Stimulated activated effector memory CD8-positive, alpha-beta T cell treated with anti-CD3 and anti-CD28 coated beads, Interleukin-12 subunit alpha, Interleukin-12 subunit beta, amount 100 ng/mL, for 72 hours (primary cell): ENCODE data around the gene MRTFA.
A peak's percentile ranks its signal among the peaks of the same experiment; 100 is the strongest.
"Not testable (repeated sequence)": the region's sequence is repeated elsewhere in the genome, so short reads cannot be mapped to it uniquely, and the experiment has no call there.

ENCODE experiments used
- ATAC-seq: fragments of 150-1000 bp; cut with Tn5 transposase; 2 replicates; pipeline ENCODE4 v1.10.0; 2021
- DNase-seq, 2 donors: peaks; one replicate each; pipeline ENCODE4 v3.0.0; 2021 to 2022; ENCODE audit warnings: low spot score in 2 of 2
- H3K27ac Mint-ChIP-seq: one replicate; pipeline ENCODE4 v1.8.0; 2022; ENCODE audit warnings: mild to moderate bottlenecking, mixed read lengths
- H3K36me3 Mint-ChIP-seq: one replicate; pipeline ENCODE4 v1.8.0; 2022; ENCODE audit warnings: mild to moderate bottlenecking, mixed read lengths
- H3K4me1 Mint-ChIP-seq: one replicate; pipeline ENCODE4 v1.8.0; 2022; ENCODE audit warnings: mixed read lengths
- H3K4me3 Mint-ChIP-seq: one replicate; pipeline ENCODE4 v1.8.0; 2022; ENCODE audit warnings: mild to moderate bottlenecking, mixed read lengths
- H3K9me3 Mint-ChIP-seq: one replicate; pipeline ENCODE4 v1.8.0; 2022; ENCODE audit warnings: mixed read lengths

MRTFA gene

DNA sequence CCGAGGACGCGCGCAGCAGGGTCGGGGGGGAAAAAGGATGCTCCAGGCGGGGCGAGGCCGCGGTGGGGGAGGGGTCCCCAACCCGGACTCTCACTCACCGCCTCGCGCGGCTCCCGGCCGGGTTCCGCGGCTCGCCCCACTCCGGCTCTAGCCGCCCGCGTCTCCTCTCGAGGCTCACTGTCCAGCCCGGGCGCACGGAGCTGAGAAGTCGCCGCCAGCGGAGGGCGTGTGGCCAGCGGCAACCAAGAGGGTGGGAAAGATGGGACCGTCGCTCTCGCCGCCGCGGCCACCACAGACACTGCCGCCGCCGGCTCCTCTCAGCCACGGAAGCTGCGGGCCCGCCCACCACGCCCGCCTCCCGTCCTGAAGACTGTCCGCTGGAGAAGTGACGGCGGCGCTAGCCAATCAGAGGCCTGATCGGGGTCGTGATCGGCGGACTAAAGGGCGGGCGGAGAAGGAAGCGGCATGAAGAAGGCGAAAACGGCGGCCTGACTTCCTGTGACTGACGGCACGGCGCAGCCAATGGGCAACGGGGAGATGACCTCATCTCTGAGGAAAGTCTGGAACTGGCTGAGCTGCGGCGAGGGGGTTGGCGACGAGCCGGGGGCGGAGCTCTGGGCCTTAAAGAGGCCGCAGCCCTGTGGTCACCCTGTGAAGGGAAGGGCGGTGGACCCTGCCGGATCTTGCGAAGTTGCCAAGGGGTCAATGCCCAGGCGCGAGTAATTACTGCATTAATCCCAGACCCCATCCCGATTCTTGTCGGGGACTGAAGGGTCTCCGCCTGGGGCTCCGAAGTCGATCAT, at the start of gene MRTFA:
TSS of gene MRTFA (minus strand) at position 340 of the 803 bp plus-strand sequence.
- Mint-ChIP-seq H3K36me3 (peaks cover 7% of the 10 kb centered on the region), H3K4me1 (peaks cover 39% of the 10 kb centered on the region), H3K4me3 (peak within 1 kb of the TSS; percentile 87), H3K9me3 (no peaks in the 10 kb centered on the region), H3K27ac (peak within 1 kb of the TSS; percentile 97)
- peak; percentile 96 for ATAC-seq
- peak; percentile 94 to 99 for DNase-seq

DNA sequence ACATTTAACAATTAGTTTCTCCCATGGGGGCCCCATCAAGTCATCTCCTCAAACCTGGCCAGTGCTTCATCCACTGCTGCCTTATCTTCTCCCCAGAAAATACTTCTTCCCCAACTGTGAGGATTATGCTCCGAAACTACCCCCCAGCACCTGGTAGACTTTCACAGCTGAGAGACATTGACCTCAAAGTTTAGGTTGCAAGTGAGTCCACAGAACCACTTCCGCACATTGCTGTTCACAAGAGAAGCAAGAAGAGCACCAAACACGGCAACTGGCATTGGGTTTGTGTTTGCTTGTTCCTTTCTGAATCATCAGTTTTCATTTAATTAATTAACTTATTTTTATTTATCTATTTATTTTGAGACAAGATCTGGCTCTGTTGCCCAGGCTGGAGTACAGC, 48.9 kb upstream of the MRTFA start:
- ATAC-seq = no peak
- Mint-ChIP-seq H3K4me3 (peak overlapping the region; percentile 77), H3K36me3 (no peaks in the 10 kb centered on the region), H3K9me3 (no peaks in the 10 kb centered on the region), H3K4me1 (peaks cover 52% of the 10 kb centered on the region), H3K27ac (peak overlapping the region; percentile 84)
- no peak for DNase-seq

DNA sequence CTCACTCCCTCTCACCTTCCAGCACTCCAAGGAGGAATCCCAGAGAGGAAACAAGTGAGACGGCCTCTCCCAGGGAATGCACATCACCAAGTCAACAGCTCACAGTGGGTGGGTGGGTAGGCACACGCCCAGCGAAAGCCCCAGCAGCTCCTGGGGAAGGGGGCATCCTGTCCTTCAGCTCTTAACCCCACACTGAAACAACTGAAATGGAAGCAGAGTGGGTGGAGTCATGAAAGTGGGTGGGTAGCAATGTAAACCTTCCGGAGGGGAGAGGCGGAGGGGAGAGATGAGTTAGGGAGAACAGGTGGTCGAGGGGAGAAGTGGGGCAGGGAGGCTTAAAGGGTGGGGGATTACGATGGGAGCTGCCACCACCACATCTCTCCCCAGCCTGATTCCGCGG, 48.2 kb upstream of the MRTFA start:
- peak overlapping the region; percentile 77 for H3K4me3 Mint-ChIP-seq

DNA sequence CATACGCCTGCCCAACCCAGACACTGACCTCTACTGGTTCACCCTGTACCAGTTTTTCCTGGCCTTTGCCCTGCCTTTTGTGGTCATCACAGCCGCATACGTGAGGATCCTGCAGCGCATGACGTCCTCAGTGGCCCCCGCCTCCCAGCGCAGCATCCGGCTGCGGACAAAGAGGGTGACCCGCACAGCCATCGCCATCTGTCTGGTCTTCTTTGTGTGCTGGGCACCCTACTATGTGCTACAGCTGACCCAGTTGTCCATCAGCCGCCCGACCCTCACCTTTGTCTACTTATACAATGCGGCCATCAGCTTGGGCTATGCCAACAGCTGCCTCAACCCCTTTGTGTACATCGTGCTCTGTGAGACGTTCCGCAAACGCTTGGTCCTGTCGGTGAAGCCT, 44.9 kb upstream of the MRTFA start:
- H3K9me3 Mint-ChIP-seq = no peaks in the 10 kb centered on the region
- DNase-seq (no peak), ATAC-seq (no peak)
- no peaks in the 10 kb centered on the region for H3K36me3 Mint-ChIP-seq
- H3K27ac Mint-ChIP-seq = peak overlapping the region; percentile 81
- peaks cover 54% of the 10 kb centered on the region for H3K4me1 Mint-ChIP-seq
- no peak overlapping the region for H3K4me3 Mint-ChIP-seq

More for the DNA sequence above, 48.2 kb upstream of the MRTFA start:
- Mint-ChIP-seq H3K9me3 (no peaks in the 10 kb centered on the region), H3K27ac (peak overlapping the region; percentile 84), H3K4me1 (peaks cover 57% of the 10 kb centered on the region), H3K36me3 (no peaks in the 10 kb centered on the region)
- peak in 1 of 2 donors; percentile 55 for DNase-seq
- ATAC-seq = no peak

DNA sequence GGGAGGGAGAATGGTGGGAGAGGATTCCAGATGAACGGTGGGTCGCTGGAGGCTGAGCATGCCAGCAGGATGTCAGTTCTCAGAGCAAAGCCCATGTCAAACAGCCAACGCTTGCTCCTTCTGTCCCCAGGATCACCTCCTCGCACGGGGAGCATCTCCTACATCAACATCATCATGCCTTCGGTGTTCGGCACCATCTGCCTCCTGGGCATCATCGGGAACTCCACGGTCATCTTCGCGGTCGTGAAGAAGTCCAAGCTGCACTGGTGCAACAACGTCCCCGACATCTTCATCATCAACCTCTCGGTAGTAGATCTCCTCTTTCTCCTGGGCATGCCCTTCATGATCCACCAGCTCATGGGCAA, 44.3 kb upstream of the MRTFA start:
- Mint-ChIP-seq H3K36me3 (no peaks in the 10 kb centered on the region), H3K9me3 (no peaks in the 10 kb centered on the region), H3K27ac (no peak overlapping the region), H3K4me3 (no peak overlapping the region), H3K4me1 (peaks cover 53% of the 10 kb centered on the region)
- no peak for ATAC-seq
- DNase-seq = no peak

DNA sequence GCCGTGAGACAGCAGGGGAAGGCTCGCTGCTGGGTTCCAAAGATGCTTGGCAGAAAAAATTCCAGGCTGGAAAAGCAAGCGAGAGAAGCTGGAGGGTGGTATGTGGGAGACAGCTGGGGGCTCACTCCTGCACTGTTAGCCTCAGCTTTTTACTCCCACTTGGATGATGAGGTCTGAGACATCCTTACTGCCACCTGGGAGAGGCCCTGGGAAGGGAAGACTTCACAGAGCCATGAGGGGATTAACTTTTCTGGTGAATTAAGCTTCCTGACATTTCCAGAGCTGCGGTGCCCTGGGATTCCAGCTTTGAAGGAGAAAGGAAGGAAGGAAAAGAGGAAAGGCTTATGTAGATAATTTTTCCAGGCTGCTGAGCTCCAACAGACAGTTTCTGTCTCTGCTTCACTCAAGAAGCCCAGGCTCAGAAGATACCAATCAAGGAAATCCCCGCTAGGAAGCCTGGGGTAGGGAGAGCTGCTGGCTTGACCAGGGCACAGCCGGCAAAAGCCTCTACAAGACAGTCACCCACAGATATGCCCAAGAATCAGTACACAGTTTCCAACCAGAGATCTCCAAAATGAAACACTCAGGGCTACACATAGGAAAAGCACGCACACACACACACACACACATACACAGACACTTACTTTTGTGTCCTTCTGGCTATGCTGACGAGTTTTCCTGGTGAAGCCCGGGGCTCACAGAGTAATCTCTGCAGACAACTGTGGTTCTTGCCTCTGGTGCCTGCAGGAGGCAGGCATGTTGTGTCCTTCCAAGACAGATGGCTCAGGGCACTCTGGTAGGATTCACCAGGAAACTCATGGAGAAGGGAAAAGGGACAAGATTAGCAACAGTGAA, 43.7 kb upstream of the MRTFA start:
- H3K9me3 Mint-ChIP-seq = no peaks in the 10 kb centered on the region
- ATAC-seq = no peak
- no peak overlapping the region for H3K4me3 Mint-ChIP-seq
- no peaks in the 10 kb centered on the region for H3K36me3 Mint-ChIP-seq
- H3K4me1 Mint-ChIP-seq = peaks cover 49% of the 10 kb centered on the region
- DNase-seq = no peak
- peak overlapping the region; percentile 69 for H3K27ac Mint-ChIP-seq

DNA sequence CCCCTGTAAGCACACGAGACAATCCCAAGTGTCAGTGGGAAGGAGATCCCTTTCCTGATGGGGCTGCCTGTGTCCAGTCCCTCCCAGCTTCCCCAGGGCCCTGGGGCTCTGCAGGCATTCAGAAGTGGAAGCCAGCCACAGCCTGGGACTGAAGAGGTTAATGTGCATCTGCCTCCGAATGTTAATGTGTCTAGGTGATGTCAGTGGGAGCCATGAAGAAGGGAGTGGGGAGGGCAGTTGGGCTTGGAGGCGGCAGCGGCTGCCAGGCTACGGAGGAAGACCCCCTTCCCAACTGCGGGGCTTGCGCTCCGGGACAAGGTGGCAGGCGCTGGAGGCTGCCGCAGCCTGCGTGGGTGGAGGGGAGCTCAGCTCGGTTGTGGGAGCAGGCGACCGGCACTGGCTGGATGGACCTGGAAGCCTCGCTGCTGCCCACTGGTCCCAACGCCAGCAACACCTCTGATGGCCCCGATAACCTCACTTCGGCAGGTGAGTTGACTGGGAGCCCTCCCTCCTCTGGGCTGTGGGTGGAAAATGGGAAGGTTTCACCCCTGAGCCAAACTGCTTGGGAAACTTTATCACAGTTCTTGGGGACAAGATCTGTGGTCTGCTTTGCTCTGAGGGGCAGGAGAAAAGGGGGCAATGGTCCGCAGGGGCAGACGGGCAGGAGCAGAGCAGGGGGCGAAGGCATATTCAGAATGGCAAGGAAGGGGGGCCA, 42.9 kb upstream of the MRTFA start, which contains the start of gene MCHR1:
TSS of gene MCHR1 (plus strand) at position 236 of the 715 bp plus-strand sequence. CDS start at position 405, 169 bp downstream.
- no peak for ATAC-seq
- DNase-seq = no peak
- H3K27ac Mint-ChIP-seq = peak within 1 kb of the TSS; percentile 69

DNA sequence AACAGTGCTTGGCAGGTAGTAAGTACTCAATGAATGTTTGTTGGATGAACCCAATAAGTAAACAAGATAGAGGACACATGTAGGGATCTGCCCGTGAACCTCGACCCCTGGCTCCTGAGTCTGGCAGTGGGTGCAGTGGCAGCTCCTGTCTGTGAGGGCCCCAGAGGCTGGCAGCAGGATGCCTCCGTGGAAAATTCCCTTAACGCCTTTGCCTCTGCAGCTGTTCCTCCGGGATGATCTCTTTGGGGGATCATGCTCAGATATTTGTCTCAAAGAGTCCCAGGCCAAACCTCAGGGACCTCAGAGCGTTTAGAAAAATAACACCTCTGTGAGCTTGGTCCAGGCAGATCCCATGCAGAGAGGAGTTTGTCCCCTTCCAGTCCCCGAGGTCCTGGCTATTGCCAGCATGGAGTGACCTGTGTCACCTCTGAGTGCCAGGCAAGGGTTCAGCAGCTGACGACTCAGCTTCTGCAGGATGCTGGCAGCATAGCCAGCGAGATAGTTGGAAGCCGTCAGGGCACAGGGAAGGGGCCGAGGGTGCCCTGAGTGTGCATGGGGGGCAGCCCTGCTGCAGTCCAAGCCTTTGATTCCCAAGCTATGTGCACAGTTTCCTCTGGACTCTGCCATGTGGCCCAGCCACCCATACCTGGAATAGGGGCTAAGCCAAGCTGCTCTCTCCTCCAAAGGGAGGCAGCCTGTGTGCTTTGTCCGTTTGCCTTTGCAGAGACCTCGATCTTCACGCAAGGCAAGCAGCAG, 42.2 kb upstream of the MRTFA start:
- H3K4me1 Mint-ChIP-seq = peaks cover 35% of the 10 kb centered on the region
- peak overlapping the region; percentile 69 for H3K27ac Mint-ChIP-seq
- no peaks in the 10 kb centered on the region for H3K9me3 Mint-ChIP-seq
- H3K36me3 Mint-ChIP-seq = no peaks in the 10 kb centered on the region
- H3K4me3 Mint-ChIP-seq = no peak overlapping the region
- ATAC-seq = no peak
- DNase-seq = no peak

More for the DNA sequence above, 42.9 kb upstream of the MRTFA start, which contains the start of gene MCHR1:
- Mint-ChIP-seq H3K36me3 (no peaks in the 10 kb centered on the region), H3K9me3 (no peaks in the 10 kb centered on the region), H3K4me1 (peaks cover 41% of the 10 kb centered on the region), H3K4me3 (no peak within 1 kb of the TSS)

DNA sequence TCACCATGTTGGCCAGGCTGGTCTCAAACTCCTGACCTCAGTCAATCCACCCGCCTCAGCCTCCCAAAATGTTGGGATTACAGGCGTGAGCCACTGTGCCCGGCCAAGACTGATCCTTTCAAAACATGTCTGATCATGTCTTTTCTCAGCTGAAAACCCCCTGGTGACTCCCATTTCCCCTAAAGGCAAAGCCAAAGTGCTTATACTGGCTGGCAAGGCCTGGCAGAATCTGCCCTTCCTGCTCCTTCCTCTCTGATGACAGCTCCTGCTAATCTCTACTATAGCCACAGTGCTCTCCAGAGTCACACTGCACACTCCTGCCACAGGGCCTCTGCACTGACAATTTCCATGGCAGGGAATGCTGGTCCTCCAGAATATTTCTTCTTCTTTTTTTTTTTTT, 40.1 kb upstream of the MRTFA start:
- Mint-ChIP-seq H3K36me3 (no peaks in the 10 kb centered on the region), H3K27ac (peak overlapping the region; percentile 63), H3K4me1 (peaks cover 17% of the 10 kb centered on the region), H3K9me3 (no peaks in the 10 kb centered on the region), H3K4me3 (no peak overlapping the region)
- ATAC-seq (no peak), DNase-seq (no peak)

DNA sequence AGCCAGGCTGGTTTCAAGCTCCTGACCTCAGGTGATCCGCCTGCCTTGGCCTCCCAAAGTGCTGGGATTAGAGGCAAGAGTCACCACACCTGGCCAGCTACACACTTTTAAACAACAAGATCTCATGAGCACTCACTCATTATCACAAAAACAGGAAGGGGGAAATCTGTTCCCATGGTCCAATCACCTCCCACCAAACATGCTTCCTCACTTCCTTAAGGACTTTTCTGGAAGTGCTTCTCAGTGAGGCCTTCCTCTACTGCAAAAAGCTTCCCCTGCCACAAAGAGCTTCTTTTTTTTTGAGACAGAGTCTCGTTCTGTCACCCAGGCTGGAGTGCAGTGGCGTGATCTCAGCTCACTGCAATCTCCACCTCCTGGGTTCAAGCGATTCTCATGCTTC, 39.6 kb upstream of the MRTFA start:
- not testable (repeated sequence) for DNase-seq, H3K4me3 Mint-ChIP-seq, H3K9me3 Mint-ChIP-seq, ATAC-seq, H3K36me3 Mint-ChIP-seq
- H3K27ac Mint-ChIP-seq = peak overlapping the region; percentile 63
- H3K4me1 Mint-ChIP-seq = peaks cover 12% of the 10 kb centered on the region

DNA sequence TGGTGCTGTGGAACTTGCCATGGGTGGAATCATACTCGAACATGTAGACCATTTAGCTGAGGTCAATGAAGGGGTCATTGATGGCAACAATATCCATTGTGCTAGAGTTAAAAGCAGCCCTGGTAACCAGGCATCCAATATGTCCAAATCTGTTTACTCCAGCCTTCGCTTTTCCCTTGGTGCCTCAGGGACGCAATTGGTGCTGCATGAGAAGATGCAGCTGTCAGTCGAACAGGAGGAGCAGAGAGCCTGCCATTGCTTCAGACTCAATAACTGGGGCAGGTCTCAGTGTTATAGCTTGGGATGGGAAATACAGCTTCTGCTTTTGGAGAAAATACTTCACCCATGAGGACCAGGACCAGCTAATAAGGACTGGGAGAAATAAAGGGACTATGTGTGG, 37.8 kb upstream of the MRTFA start:
- ATAC-seq = no peak
- H3K27ac Mint-ChIP-seq = no peak overlapping the region
- H3K4me1 Mint-ChIP-seq = peaks cover 10% of the 10 kb centered on the region
- no peak overlapping the region for H3K4me3 Mint-ChIP-seq
- no peak for DNase-seq
- H3K9me3 Mint-ChIP-seq = no peaks in the 10 kb centered on the region
- no peaks in the 10 kb centered on the region for H3K36me3 Mint-ChIP-seq

DNA sequence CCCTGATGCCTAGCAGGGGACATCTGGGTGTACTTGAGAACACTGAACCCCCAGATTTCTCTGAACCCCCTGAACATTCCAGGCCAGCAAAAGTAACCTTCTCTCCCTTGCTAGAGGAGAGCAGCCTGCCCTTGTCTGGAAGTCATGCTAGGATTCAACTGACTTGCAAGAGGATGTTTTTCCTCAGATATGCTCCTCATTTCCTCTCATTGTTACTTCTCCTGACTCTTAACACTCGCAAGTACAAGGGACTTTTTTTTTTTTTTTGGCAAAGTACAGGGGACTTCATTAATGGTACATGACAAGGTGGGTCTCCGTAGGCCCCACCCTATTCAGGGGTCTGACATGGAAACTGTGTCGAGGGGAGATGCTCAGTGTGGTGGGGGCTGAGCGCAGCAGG, 36.5 kb upstream of the MRTFA start:
- DNase-seq = no peak
- H3K4me3 Mint-ChIP-seq = no peak overlapping the region
- H3K27ac Mint-ChIP-seq = peak overlapping the region; percentile 50
- no peaks in the 10 kb centered on the region for H3K9me3 Mint-ChIP-seq
- H3K36me3 Mint-ChIP-seq = peaks cover 5% of the 10 kb centered on the region
- peaks cover 23% of the 10 kb centered on the region for H3K4me1 Mint-ChIP-seq
- no peak for ATAC-seq

DNA sequence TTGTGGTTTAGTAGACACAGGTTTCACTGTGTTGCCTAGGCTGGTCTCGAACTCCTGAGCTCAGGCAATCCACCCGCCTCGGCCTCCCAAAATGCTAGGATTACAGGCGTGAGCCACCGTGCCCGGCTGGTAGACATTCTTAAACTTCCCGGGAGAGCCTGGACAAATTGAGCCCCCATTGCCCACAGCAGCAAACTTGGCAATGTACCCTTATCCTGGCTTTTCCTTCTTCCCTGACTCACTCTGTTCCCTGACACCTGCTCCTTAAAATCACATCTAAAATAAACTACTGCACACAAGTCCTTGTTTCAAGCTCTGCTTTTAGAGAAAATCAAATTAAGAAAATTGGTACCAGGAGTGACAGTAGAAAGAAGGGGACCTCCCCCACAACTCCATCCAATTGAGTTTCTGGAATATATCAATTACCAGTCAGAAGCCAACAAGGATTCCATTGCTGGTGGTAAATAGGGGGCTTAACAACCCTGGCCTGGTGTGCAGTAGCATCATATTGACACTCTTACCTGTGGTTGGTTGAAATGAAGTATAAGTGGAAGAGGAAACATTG, 35.4 kb upstream of the MRTFA start:
- H3K36me3 Mint-ChIP-seq = peaks cover 5% of the 10 kb centered on the region
- no peak for DNase-seq
- H3K27ac Mint-ChIP-seq = peak overlapping the region; percentile 26
- no peak overlapping the region for H3K4me3 Mint-ChIP-seq
- no peak for ATAC-seq
- H3K4me1 Mint-ChIP-seq = peaks cover 27% of the 10 kb centered on the region
- H3K9me3 Mint-ChIP-seq = no peaks in the 10 kb centered on the region

DNA sequence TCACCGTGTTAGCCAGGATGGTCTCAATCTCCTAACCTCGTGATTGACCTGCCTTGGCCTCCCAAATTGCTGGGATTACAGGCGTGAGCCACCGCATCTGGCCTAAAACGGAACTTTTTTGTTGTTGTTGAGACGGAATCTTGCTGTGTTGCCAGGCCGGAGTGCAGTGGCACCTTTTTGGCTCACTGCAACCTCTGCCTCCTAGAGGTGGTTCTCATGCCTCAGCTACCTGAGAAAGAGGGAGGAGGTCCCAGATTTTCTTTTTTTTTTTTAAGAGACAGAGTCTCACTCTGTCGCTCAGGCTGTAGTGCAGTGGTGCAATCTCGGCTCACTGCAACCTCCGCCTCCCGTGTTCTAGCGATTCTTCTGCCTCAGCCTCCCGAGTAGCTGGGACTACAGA, 34.9 kb upstream of the MRTFA start:
- H3K36me3 Mint-ChIP-seq = peaks cover 5% of the 10 kb centered on the region
- H3K9me3 Mint-ChIP-seq = no peaks in the 10 kb centered on the region
- no peak for DNase-seq
- peaks cover 27% of the 10 kb centered on the region for H3K4me1 Mint-ChIP-seq
- H3K4me3 Mint-ChIP-seq = no peak overlapping the region
- no peak overlapping the region for H3K27ac Mint-ChIP-seq
- ATAC-seq = no peak
